Parathyroid adenoma (tissue), 2 donors: ENCODE data around the gene GRM1.

ENCODE experiments used
- H2AFZ ChIP-seq: fragments of 300-600 bp; sonication (generic); one replicate; pipeline ENCODE4 v1.7.0; 2017; ENCODE audit warnings: antibody characterized with exemption, mild to moderate bottlenecking
- H3K27ac ChIP-seq: fragments of 300-600 bp; sonication (generic); one replicate; pipeline ENCODE4 v1.7.0; 2017
- H3K27me3 ChIP-seq: fragments of 300-600 bp; sonication (generic); one replicate; pipeline ENCODE4 v1.7.0; 2017; ENCODE audit warnings: low read length; ENCODE audit not compliant: control insufficient read depth, insufficient read depth
- H3K36me3 ChIP-seq: fragments of 300-600 bp; sonication (generic); one replicate; pipeline ENCODE4 v1.7.0; 2017; ENCODE audit warnings: low read length; ENCODE audit not compliant: control insufficient read depth, insufficient read depth
- H3K4me1 ChIP-seq: fragments of 300-600 bp; sonication (generic); one replicate; pipeline ENCODE4 v1.7.0; 2017; ENCODE audit warnings: control low read depth
- H3K4me2 ChIP-seq: fragments of 300-600 bp; sonication (generic); one replicate; pipeline ENCODE4 v1.7.0; 2017; ENCODE audit warnings: low read length
- H3K4me3 ChIP-seq: fragments of 300-600 bp; sonication (generic); one replicate; pipeline ENCODE4 v1.7.0; 2017; ENCODE audit warnings: low read depth, low read length
- H3K79me2 ChIP-seq: fragments of 300-600 bp; sonication (generic); one replicate; pipeline ENCODE4 v1.7.0; 2017; ENCODE audit warnings: control low read depth
- H3K9ac ChIP-seq: fragments of 300-600 bp; sonication (generic); one replicate; pipeline ENCODE4 v1.7.0; 2017; ENCODE audit warnings: mild to moderate bottlenecking
- H3K9me3 ChIP-seq: fragments of 300-600 bp; sonication (generic); one replicate; pipeline ENCODE4 v1.7.0; 2017; ENCODE audit warnings: low read length; ENCODE audit not compliant: control insufficient read depth
- TF ChIP-seq, protein P1 (sequence below): fragments of 300-600 bp; sonication (generic); IDR thresholded peaks from one replicate; pipeline ENCODE4 v1.7.0; 2017; ENCODE audit warnings: antibody characterized with exemption, mild to moderate bottlenecking
- donor health status: primary hyperparathyroidism.

Gene GRM1

DNA sequence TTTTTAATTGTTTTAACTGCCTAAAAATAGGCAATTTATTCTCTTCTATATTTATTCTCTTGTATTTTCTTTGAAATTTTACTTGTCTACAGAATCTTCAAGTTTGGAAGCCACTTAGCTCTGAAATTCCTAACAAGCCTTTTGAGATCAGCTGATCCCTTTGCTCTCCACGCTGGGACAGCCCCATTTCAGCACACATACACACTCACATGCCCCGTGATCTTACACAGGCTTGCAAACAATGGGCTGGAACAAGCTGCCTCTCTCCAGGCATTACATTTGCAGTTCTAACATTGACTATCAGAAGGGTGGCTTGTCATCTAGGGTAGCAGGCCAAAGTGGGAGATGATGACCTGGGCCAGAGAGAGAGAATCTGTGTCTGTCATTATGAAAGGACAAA, 452.7 kb downstream of the GRM1 start:
- Histone ChIP-seq H3K4me3 (no peak overlapping the region), H3K27ac (no peak overlapping the region), H3K27me3 (no peaks in the 10 kb centered on the region), H3K79me2 (no peaks in the 10 kb centered on the region), H3K9ac (no peak overlapping the region), H3K9me3 (no peaks in the 10 kb centered on the region), H3K36me3 (no peaks in the 10 kb centered on the region), H2AFZ (no peak overlapping the region), H3K4me2 (no peak overlapping the region), H3K4me1 (no peaks in the 10 kb centered on the region)
- TF ChIP-seq, protein P1, sequence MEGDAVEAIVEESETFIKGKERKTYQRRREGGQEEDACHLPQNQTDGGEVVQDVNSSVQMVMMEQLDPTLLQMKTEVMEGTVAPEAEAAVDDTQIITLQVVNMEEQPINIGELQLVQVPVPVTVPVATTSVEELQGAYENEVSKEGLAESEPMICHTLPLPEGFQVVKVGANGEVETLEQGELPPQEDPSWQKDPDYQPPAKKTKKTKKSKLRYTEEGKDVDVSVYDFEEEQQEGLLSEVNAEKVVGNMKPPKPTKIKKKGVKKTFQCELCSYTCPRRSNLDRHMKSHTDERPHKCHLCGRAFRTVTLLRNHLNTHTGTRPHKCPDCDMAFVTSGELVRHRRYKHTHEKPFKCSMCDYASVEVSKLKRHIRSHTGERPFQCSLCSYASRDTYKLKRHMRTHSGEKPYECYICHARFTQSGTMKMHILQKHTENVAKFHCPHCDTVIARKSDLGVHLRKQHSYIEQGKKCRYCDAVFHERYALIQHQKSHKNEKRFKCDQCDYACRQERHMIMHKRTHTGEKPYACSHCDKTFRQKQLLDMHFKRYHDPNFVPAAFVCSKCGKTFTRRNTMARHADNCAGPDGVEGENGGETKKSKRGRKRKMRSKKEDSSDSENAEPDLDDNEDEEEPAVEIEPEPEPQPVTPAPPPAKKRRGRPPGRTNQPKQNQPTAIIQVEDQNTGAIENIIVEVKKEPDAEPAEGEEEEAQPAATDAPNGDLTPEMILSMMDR = no peak

DNA sequence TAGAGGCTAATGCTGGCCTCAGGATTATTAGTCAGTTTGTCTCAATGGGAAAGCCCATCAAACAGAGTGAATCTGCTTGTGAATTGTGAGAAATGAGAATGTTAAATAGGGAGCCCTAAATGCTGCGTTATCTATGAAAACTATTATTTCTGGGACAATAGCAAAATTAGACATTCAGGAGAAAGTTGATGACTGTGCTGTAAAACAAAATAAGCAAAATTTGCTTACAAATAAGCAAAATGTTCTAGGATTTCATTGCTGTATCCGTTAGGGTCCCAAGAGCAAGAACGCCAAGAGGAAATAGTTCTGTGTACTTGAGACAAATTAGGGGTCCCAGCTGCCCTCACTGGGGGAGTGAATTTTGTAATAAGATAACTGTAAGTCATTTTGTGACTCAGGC, 455.5 kb downstream of the GRM1 start:
- no peak overlapping the region for H3K4me3 ChIP-seq
- H3K27ac ChIP-seq = no peak overlapping the region
- H3K36me3 ChIP-seq = no peaks in the 10 kb centered on the region
- H3K27me3 ChIP-seq = no peaks in the 10 kb centered on the region
- no peaks in the 10 kb centered on the region for H3K9me3 ChIP-seq
- H3K9ac ChIP-seq = no peak overlapping the region
- H3K4me1 ChIP-seq = no peaks in the 10 kb centered on the region
- TF ChIP-seq, protein P1 = no peak
- H3K79me2 ChIP-seq = no peaks in the 10 kb centered on the region
- H3K4me2 ChIP-seq = no peak overlapping the region
- no peak overlapping the region for H2AFZ ChIP-seq
